Memory B cell (primary cell): ENCODE results near the gene CCR9.

Experiments
- ATAC-seq: fragments of 150-1000 bp; cut with Tn5 transposase; 2 replicates; pipeline ENCODE4 v1.10.0; 2021; ENCODE audit warnings: low read depth, mild to moderate bottlenecking, moderate library complexity
- DNase-seq, 2 donors: peaks; one replicate each; pipeline ENCODE4 v3.0.0; 2022; ENCODE audit warnings: low spot score in 2 of 2
- H3K27ac Mint-ChIP-seq: one replicate; pipeline ENCODE4 v1.8.0; 2022; ENCODE audit warnings: mild to moderate bottlenecking, moderate library complexity, mixed read lengths
- H3K27me3 Mint-ChIP-seq: one replicate; pipeline ENCODE4 v1.8.0; 2022; ENCODE audit warnings: mixed read lengths
- H3K36me3 Mint-ChIP-seq: one replicate; pipeline ENCODE4 v1.8.0; 2022; ENCODE audit warnings: mild to moderate bottlenecking, mixed read lengths
- H3K4me1 Mint-ChIP-seq: one replicate; pipeline ENCODE4 v1.8.0; 2022; ENCODE audit warnings: mixed read lengths
- H3K4me3 Mint-ChIP-seq: one replicate; pipeline ENCODE4 v1.8.0; 2022; ENCODE audit warnings: mild to moderate bottlenecking, moderate library complexity, mixed read lengths
- H3K9me3 Mint-ChIP-seq: one replicate; pipeline ENCODE4 v1.8.0; 2022; ENCODE audit warnings: mixed read lengths

CCR9 gene

GRCh38 chr3:45922950-45923590, 36.7 kb downstream of the CCR9 start:
- DNase-seq = no peak
- H3K4me1 Mint-ChIP-seq = no peaks in the 10 kb centered on the region
- peaks cover 31% of the 10 kb centered on the region for H3K36me3 Mint-ChIP-seq
- no peaks in the 10 kb centered on the region for H3K27me3 Mint-ChIP-seq
- ATAC-seq = no peak
- no peak overlapping the region for H3K4me3 Mint-ChIP-seq
- no peak overlapping the region for H3K27ac Mint-ChIP-seq
- H3K9me3 Mint-ChIP-seq = no peaks in the 10 kb centered on the region

- no peak for ATAC-seq
- Mint-ChIP-seq H3K4me1 (no peaks in the 10 kb centered on the region), H3K36me3 (peaks cover 32% of the 10 kb centered on the region), H3K4me3 (no peak overlapping the region), H3K27ac (no peak overlapping the region), H3K27me3 (no peaks in the 10 kb centered on the region), H3K9me3 (no peaks in the 10 kb centered on the region)
- DNase-seq = no peak
Measured at GRCh38 chr3:45923755-45924154, 37.4 kb downstream of the CCR9 start.

GRCh38 chr3:45927881-45928280, 41.5 kb downstream of the CCR9 start:
- Mint-ChIP-seq H3K4me1 (no peaks in the 10 kb centered on the region), H3K27me3 (no peaks in the 10 kb centered on the region), H3K9me3 (no peaks in the 10 kb centered on the region), H3K36me3 (peaks cover 48% of the 10 kb centered on the region), H3K27ac (no peak overlapping the region), H3K4me3 (no peak overlapping the region)
- DNase-seq (no peak), ATAC-seq (no peak)

GRCh38 chr3:45929042-45929679, 42.8 kb downstream of the CCR9 start:
- peak; percentile 78 for ATAC-seq
- peaks cover 51% of the 10 kb centered on the region for H3K36me3 Mint-ChIP-seq
- no peaks in the 10 kb centered on the region for H3K9me3 Mint-ChIP-seq
- no peak overlapping the region for H3K4me3 Mint-ChIP-seq
- no peak overlapping the region for H3K27ac Mint-ChIP-seq
- no peaks in the 10 kb centered on the region for H3K4me1 Mint-ChIP-seq
- peak; percentile 59 to 64 for DNase-seq
- no peaks in the 10 kb centered on the region for H3K27me3 Mint-ChIP-seq

GRCh38 chr3:45931496-45931895, 45.2 kb downstream of the CCR9 start:
- peaks cover 52% of the 10 kb centered on the region for H3K36me3 Mint-ChIP-seq
- H3K9me3 Mint-ChIP-seq = no peaks in the 10 kb centered on the region
- H3K27ac Mint-ChIP-seq = no peak overlapping the region
- DNase-seq = no peak
- H3K27me3 Mint-ChIP-seq = no peaks in the 10 kb centered on the region
- H3K4me1 Mint-ChIP-seq = no peaks in the 10 kb centered on the region
- H3K4me3 Mint-ChIP-seq = no peak overlapping the region
- ATAC-seq = no peak

GRCh38 chr3:45932112-45932511, 45.8 kb downstream of the CCR9 start:
- ATAC-seq = no peak
- H3K36me3 Mint-ChIP-seq = peaks cover 52% of the 10 kb centered on the region

GRCh38 chr3:45933591-45933990, 47.2 kb downstream of the CCR9 start:
- peaks cover 49% of the 10 kb centered on the region for H3K36me3 Mint-ChIP-seq
- DNase-seq (no peak), ATAC-seq (no peak)
- no peak overlapping the region for H3K27ac Mint-ChIP-seq
- H3K27me3 Mint-ChIP-seq = no peaks in the 10 kb centered on the region
- H3K4me3 Mint-ChIP-seq = no peak overlapping the region
- H3K9me3 Mint-ChIP-seq = no peaks in the 10 kb centered on the region
- H3K4me1 Mint-ChIP-seq = no peaks in the 10 kb centered on the region

More at GRCh38 chr3:45932112-45932511, 45.8 kb downstream of the CCR9 start:
- DNase-seq = no peak
- H3K4me3 Mint-ChIP-seq = no peak overlapping the region
- H3K4me1 Mint-ChIP-seq = no peaks in the 10 kb centered on the region
- H3K9me3 Mint-ChIP-seq = no peaks in the 10 kb centered on the region
- H3K27me3 Mint-ChIP-seq = no peaks in the 10 kb centered on the region
- H3K27ac Mint-ChIP-seq = no peak overlapping the region

- ATAC-seq = no peak
- H3K9me3 Mint-ChIP-seq = no peaks in the 10 kb centered on the region
- H3K27ac Mint-ChIP-seq = no peak overlapping the region
- peaks cover 4% of the 10 kb centered on the region for H3K4me1 Mint-ChIP-seq
- H3K4me3 Mint-ChIP-seq = no peak overlapping the region
- H3K36me3 Mint-ChIP-seq = peaks cover 31% of the 10 kb centered on the region
- no peak for DNase-seq
- H3K27me3 Mint-ChIP-seq = no peaks in the 10 kb centered on the region
Measured at GRCh38 chr3:45936261-45936660, 49.9 kb downstream of the CCR9 start.

GRCh38 chr3:45937206-45938042, 51.1 kb downstream of the CCR9 start:
- H3K4me3 Mint-ChIP-seq = no peak overlapping the region
- no peaks in the 10 kb centered on the region for H3K27me3 Mint-ChIP-seq
- H3K4me1 Mint-ChIP-seq = peaks cover 4% of the 10 kb centered on the region
- H3K36me3 Mint-ChIP-seq = peaks cover 29% of the 10 kb centered on the region
- DNase-seq (no peak), ATAC-seq (no peak)
- H3K9me3 Mint-ChIP-seq = no peaks in the 10 kb centered on the region
- H3K27ac Mint-ChIP-seq = no peak overlapping the region

GRCh38 chr3:45938043-45938435, 51.7 kb downstream of the CCR9 start:
- ATAC-seq (no peak), DNase-seq (no peak)
- Mint-ChIP-seq H3K36me3 (peaks cover 32% of the 10 kb centered on the region), H3K27ac (no peak overlapping the region), H3K27me3 (no peaks in the 10 kb centered on the region), H3K4me1 (peaks cover 4% of the 10 kb centered on the region), H3K4me3 (no peak overlapping the region), H3K9me3 (no peaks in the 10 kb centered on the region)

GRCh38 chr3:45938864-45939263, 52.5 kb downstream of the CCR9 start:
- Mint-ChIP-seq H3K27ac (no peak overlapping the region), H3K4me1 (peaks cover 4% of the 10 kb centered on the region), H3K9me3 (no peaks in the 10 kb centered on the region), H3K4me3 (no peak overlapping the region), H3K27me3 (no peaks in the 10 kb centered on the region), H3K36me3 (peaks cover 24% of the 10 kb centered on the region)
- DNase-seq (peak; percentile 72 to 74), ATAC-seq (peak; percentile 89)

- ATAC-seq = peak; percentile 35
- H3K27ac Mint-ChIP-seq = no peak overlapping the region
- DNase-seq = no peak
- H3K9me3 Mint-ChIP-seq = no peaks in the 10 kb centered on the region
- peaks cover 4% of the 10 kb centered on the region for H3K4me1 Mint-ChIP-seq
- no peak overlapping the region for H3K4me3 Mint-ChIP-seq
- no peaks in the 10 kb centered on the region for H3K27me3 Mint-ChIP-seq
- peaks cover 20% of the 10 kb centered on the region for H3K36me3 Mint-ChIP-seq
Measured at GRCh38 chr3:45939341-45939771, 53.0 kb downstream of the CCR9 start.

GRCh38 chr3:45940004-45940780, 53.8 kb downstream of the CCR9 start:
- H3K36me3 Mint-ChIP-seq = peaks cover 18% of the 10 kb centered on the region
- no peaks in the 10 kb centered on the region for H3K9me3 Mint-ChIP-seq
- H3K27me3 Mint-ChIP-seq = no peaks in the 10 kb centered on the region
- H3K4me3 Mint-ChIP-seq = no peak overlapping the region
- ATAC-seq = no peak
- H3K4me1 Mint-ChIP-seq = peaks cover 4% of the 10 kb centered on the region
- no peak for DNase-seq
- H3K27ac Mint-ChIP-seq = no peak overlapping the region
